KBM-7 (cell line): Measurements from ENCODE around the gene GKAP1.
A peak's percentile ranks its signal among the peaks of the same experiment; 100 is the strongest.
"Not testable (repeated sequence)": the region's sequence is repeated elsewhere in the genome, so short reads cannot be mapped to it uniquely, and the experiment has no call there.

Source experiments
- DNase-seq: peaks from one replicate; pipeline ENCODE4 v3.0.0-alpha.2; 2015
- in situ Hi-C: fragments of 300-500 bp; cut with MboI; formaldehyde crosslinking; loops from 2 replicates; pipeline ENCODE4 v1.14.3; 2020; ENCODE audit warnings: low sequenced_read_pairs, low pct_unique_long_range_greater_than_20kb, mixed read lengths

Gene GKAP1

GRCh38 chr9:83817356-83818278 lies at the start of gene GKAP1:
Gene GKAP1 (minus strand): TSS chr9:83817769. CDS start chr9:83806517, 11,252 bp downstream.
- in situ Hi-C loops, result not testable (repeated sequence)
- DNase-seq, result peak; percentile 63

GRCh38 chr9:83849895-83850294 lies 32.3 kb upstream of the GKAP1 start:
- peak; percentile 19 for DNase-seq
- in situ Hi-C loops, result not testable (repeated sequence)

GRCh38 chr9:83837070-83837643 lies 19.6 kb upstream of the GKAP1 start:
- DNase-seq, in situ Hi-C loops: not testable (repeated sequence)

- in situ Hi-C loops, DNase-seq: not testable (repeated sequence)
Measured at GRCh38 chr9:83830426-83831071, 13.0 kb upstream of the GKAP1 start.

- DNase-seq, result not testable (repeated sequence)
Measured at GRCh38 chr9:83824986-83825623, 7.5 kb upstream of the GKAP1 start.

GRCh38 chr9:83817011-83817355 lies 586 bp downstream of the GKAP1 start:
- DNase-seq, in situ Hi-C loops: not testable (repeated sequence)

More at GRCh38 chr9:83824986-83825623, 7.5 kb upstream of the GKAP1 start:
- in situ Hi-C loops, result not testable (repeated sequence)

GRCh38 chr9:83815120-83815519 lies 2.4 kb downstream of the GKAP1 start:
- DNase-seq, in situ Hi-C loops: not testable (repeated sequence)

GRCh38 chr9:83809213-83809612 lies 8.4 kb downstream of the GKAP1 start:
- DNase-seq, in situ Hi-C loops: not testable (repeated sequence)

- in situ Hi-C loops, DNase-seq: not testable (repeated sequence)
Measured at GRCh38 chr9:83804454-83804853, 13.1 kb downstream of the GKAP1 start.

GRCh38 chr9:83803941-83804340 lies 13.6 kb downstream of the GKAP1 start:
- in situ Hi-C loops, DNase-seq: not testable (repeated sequence)

- DNase-seq, result no peak
- in situ Hi-C loops, result no loop called here
Measured at GRCh38 chr9:83800236-83801033, 17.1 kb downstream of the GKAP1 start.

GRCh38 chr9:83794051-83794450 lies 23.5 kb downstream of the GKAP1 start:
- DNase-seq, result no peak
- in situ Hi-C loops, result no loop called here

- peak; percentile 32 for DNase-seq
- in situ Hi-C loops, result no loop called here
Measured at GRCh38 chr9:83792746-83793145, 24.8 kb downstream of the GKAP1 start.

- DNase-seq, result no peak
- in situ Hi-C loops, result no loop called here
Measured at GRCh38 chr9:83778164-83778563, 39.4 kb downstream of the GKAP1 start.

- DNase-seq, result no peak
- in situ Hi-C loops, result no loop called here
Measured at GRCh38 chr9:83775932-83776331, 41.6 kb downstream of the GKAP1 start.

GRCh38 chr9:83772860-83773259 lies 44.7 kb downstream of the GKAP1 start:
- in situ Hi-C loops, result no loop called here
- no peak for DNase-seq

- DNase-seq, result no peak
- in situ Hi-C loops, result no loop called here
Measured at GRCh38 chr9:83765376-83765775, 52.2 kb downstream of the GKAP1 start.

GRCh38 chr9:83754383-83754977 lies 63.1 kb downstream of the GKAP1 start:
- DNase-seq, result peak; percentile 32
- in situ Hi-C loops, result no loop called here
